Activated CD4-positive, alpha-beta T cell treated with anti-CD3 and anti-CD28 coated beads, Interleukin-2, Interleukin-6, amounts not matched to agents 100 ng/mL and 50 ng/mL, durations not matched to agents 16 hours and 8 hours (primary cell): Measurements from ENCODE around the gene NKX3-2.
"Not testable (repeated sequence)": the region's sequence is repeated elsewhere in the genome, so short reads cannot be mapped to it uniquely, and the experiment has no call there.

Source experiments
- DNase-seq: peaks from one replicate; pipeline ENCODE4 v3.0.0-alpha.2; 2020

NKX3-2 gene

DNA sequence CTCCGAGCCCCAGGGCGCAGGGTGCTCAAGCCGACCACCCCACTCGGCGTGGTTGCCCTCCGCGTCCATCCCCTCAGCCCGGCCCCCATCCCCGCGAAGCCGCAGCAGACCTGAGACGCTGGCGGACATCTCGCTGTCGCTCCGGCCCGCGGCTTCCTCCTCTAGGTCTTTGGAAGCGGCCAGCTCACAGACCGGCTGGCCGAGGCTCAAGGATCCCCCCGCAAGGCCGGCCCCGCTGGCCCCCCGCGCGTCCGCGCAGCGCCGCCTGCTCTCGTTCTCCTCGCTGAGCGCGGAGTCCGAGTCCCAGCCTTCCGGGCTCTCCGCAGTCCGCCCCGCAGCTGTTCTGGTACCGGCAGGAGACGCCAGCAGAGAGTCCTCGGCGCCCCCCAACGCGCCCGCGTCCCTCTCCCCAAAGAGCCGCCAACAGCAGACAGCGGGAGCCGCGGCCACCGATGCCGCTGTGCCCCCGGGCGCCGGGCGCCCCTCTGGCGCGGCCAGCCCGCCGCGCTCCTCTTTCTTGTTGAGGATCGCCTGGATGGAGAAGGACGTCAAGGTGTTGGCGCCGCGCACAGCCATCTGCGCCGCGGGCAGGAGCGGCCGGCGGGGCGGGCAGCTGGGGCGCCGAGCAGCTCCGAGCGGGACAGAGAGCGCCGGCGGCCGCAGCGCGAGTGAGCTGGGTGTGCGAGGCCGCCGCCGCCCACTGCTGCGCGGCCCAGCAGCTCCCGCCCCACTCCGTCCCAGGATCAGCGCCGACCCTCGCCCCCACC, at the start of gene NKX3-2:
Gene NKX3-2 (minus strand): TSS at position 670 of the 767 bp plus-strand sequence. CDS start 94 bp downstream, at position 576.
- DNase-seq: no peak

DNA sequence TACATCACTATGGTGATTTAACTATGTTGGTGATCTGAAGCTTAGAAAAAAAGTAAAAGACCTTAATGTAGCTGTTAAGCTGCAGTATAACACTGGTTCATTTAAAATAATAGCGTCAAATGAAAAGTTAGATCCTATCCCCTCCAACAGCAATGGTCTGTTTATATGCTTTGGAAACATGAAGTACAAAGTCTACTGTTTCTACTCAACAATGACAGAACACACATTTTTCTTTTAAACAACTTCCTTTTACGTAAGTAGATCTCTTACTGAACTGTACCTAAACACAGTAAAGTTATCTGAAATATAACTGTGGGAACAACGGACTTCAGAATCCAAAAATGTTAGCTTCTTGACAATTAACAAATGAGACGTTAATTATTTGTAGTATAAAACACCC, 47.9 kb upstream of the NKX3-2 start:
- DNase-seq: no peak

DNA sequence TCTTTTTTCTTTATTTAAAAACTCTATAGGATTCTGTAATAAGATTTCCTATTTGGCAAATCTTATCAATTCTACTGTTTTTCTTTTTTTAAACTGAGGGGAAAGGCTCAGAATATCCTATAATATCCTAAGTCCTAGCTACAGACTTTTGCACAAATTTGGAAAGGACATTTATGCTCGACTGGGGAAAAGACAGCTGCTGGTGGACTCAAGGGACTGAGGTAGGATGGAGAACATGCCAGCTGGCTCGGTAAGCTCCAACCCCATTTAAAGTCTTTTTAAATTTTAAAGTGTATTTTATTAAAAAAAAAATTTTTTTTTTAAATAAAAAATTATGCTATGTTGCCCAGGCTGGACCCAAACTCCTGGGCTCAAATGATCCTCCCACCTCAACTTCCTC, 46.5 kb upstream of the NKX3-2 start:
- no peak for DNase-seq

DNA sequence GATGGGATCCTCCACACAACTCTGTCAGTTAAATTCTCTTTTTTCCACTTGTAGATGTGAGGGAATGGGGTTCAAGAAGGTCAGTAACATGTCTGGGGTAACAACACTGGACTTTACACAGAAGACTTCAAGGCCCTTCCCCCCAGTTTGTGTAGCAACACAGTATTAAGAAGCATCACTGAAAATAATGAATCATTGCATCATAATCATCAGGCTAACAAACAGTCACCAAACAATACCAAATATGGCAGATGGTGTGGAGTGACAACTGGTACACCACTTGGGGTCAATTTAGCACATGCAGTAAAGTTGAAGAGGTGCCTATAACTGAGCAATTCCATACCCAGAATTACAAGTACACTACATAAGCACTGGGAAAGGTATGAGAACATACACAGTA, 44.6 kb upstream of the NKX3-2 start:
- DNase-seq: no peak

DNA sequence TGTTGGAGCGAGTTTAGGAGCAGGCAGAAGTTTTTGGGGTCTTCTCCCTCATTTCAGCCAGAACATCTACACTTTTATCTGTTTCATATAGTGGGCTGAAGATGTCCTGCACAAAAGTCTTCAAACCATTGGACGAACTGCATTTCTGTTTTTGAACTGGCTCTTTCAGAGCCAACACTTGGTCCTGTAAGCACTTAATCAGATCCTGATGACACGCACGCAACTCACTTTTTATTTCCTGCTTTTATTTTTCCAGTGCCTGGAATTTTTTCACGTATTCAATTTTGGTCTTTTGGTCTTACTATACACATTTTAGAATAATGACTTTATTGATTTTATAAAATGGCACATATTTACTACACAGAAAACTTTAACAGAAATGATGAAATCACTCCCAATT, 40.2 kb upstream of the NKX3-2 start:
- no peak for DNase-seq

DNA sequence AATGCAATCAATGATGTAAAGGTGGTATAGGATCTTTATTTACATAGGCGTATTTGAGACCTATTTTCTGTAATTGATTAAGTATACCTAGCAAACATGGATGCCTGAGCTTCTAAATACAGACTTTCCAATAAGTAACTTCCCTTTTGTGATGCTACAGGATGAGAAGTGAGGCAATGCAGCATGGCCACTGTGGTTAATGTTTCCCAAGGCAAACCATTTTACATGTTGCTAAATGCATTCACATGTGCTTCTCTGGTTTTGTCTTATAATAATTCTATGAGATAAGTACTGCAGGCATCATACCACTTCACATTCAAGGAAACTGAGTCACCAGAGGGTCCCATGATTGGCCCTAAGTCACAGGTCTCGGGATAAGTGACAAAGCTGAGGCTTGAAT, 35.7 kb upstream of the NKX3-2 start:
- DNase-seq: no peak

DNA sequence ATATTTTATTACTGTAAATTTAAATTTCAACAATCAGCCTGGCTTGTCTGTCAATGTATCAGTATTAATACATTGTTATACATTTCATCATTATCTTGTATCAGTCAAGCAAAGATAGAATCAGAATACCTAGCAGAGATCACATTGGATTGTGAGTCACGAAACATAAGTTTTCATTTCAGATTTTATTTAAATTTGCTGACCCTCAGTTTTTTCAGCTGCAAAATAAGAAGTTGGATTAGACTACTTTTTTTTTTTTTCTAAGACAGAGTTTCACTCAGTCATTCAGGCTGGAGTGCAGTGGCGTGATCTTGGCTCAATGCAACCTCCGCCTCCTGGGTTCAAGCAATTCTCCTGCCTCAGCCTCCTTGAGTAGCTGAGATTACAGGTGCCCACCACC, 33.4 kb upstream of the NKX3-2 start:
- no peak for DNase-seq

DNA sequence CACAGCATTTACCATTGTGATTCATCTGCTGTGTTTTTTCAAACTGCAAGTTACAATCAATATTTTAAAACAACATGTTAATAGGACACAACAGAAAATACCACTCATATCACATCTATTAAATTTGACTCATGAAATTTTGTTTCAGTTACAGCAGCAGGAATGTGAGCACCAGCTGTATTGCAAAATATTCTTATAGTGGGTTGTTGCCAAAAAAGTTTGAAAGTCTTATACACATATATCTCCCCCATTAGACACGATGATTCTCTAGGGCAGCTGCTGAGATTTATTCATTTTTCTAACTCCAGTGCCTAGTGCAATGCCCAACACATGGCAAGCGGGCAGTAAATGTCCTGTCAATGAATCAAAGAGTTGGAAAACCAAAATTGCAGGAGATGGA, 26.6 kb upstream of the NKX3-2 start:
- DNase-seq: no peak

DNA sequence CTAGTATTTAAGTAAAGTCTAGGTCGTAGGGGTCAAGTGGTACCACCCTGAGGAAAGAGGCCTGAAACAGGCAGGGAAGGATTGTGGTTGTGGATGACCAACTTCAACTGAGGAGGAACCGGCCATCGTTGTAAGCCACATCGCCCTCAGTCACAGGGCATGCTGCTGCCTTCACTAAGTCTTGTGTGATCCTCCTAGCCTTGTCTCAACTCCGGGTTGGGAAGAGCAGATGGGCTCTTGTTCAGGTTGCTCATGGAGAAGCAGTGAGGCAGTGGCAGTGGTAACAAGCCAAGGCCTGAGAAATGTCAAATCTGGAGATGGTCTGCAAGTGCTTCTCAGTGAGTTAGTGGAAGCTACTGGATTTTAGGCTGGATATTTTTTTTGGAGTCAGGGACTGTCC, 22.8 kb upstream of the NKX3-2 start:
- no peak for DNase-seq

DNA sequence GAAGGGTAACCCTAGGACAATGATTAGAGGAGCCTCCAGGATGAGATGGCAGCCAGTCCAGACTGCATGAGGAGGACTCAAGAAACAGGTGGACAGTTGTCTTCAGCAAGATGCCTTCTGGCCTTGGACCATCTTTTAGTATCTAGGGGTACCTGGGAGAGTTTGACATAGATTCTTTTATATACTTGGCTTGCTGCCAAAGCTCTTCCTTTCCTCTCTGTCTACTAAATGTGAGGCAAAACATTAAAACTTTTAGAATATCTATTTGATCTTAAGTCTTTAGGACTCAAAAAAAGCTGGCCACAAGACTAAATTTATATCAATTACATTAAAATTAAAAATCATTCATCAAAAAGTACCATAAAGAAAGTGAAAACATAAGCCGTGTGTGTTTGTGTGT, 18.6 kb upstream of the NKX3-2 start:
- no peak for DNase-seq

DNA sequence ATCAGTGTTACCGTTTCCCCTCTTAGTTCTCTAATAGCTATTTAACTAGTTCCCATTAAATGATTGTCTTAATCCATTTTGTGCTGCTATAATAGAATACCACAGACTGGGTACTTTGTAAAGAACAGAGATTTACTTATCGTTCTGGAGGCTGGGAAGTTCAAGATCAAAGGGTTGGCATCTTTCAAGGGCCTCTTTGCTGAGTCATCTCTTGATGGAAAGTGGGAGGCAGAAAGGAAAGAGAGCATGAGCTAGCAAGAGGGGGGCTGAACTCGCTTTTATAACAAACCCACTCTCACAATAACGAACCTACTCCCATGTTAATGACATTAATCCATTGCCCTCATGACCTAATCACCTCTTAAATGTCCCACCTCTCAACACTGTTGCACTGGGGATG, 17.4 kb upstream of the NKX3-2 start:
- DNase-seq: no peak

DNA sequence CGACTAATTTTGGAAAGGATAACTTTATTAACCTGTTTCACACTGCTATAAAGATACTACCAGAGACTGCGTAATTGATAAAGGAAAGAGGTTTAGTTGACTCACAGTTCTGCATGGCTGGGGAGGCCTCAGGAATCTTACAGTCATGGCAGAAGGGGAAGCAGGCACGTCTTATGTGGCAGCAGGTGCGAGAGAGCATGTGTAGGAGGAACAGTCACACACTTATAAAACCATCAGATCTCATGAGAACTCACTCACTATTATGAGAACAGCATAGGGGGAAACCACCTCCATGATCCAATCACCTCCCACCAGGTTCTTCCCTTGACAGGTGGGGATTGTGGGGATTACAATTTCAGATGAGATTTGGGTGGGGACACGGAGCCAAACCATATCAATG, 15.8 kb upstream of the NKX3-2 start:
- DNase-seq: not testable (repeated sequence)

DNA sequence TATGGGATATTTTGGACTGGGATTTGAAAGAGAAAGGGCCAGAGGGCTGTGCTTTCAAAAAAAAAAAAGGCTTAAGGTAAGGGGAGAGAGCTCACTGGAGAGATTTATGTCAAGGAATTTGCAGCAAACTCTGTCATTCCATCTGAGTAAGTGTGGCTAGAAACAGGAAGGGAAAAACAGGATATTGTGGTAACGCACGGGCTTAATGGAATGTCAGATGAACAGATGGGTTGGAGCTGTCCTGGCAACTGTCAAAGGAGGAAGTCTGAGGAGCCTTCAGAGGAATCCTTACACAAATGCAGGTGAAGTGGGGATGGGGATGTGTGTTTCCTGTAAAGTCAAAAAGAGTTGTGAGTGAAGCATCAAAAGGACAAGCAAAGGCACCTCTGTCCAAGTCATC, 15.1 kb upstream of the NKX3-2 start:
- no peak for DNase-seq

DNA sequence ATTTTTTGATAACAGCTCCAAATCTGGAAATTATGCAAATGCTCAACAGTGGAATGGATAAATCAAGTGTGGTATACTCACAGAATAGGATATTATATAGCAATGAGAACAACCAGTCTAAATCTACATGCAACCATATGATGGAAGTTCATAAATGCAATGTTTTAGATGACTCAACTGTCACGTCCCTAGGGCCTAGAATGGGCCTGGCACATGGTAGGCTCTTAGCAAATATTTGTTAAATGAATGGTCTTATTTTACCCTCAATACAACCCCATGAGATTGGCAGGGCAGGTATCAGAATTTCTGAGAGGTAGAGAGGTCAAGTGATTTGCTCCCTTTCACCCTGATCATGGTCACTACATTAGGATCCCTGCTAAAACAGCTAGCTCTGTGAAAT, 14.6 kb upstream of the NKX3-2 start:
- no peak for DNase-seq

DNA sequence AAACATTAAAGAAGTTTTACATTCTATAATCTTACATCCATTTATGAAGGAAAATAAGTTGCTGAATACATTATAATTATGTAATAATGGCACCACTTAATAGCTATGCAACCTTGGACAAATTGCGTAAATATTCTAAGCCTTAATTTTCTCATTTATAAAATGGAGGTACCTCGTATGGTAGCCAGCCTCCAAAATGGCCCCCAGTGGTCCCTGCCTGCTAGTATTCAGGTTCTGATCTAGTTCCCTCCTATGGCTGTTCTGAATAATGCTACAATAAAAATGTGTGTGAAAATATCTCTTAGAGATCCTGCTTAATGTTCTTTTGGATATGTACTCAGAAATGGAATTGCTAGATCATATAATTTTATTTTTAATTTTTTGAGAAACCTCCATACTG, 11.0 kb upstream of the NKX3-2 start:
- no peak for DNase-seq

DNA sequence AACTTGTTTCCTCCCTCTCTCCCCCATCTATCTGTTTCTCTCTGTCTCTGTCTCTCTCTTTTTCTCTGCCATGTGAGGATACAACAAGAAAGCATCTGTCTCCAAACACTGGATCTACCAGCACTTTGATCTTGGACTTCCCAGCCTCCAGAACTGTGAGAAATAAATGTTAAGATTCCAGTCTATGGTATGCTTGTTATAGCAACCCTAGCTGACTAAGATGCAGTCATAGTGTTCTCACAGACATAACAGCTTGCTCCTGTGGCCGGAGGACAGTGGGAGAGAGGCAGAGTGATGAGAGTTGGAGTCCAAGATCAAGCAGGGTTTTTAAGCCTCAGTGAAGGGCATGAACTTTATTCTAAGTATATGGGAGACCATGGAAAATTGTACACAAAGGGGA, 8.8 kb upstream of the NKX3-2 start:
- no peak for DNase-seq

DNA sequence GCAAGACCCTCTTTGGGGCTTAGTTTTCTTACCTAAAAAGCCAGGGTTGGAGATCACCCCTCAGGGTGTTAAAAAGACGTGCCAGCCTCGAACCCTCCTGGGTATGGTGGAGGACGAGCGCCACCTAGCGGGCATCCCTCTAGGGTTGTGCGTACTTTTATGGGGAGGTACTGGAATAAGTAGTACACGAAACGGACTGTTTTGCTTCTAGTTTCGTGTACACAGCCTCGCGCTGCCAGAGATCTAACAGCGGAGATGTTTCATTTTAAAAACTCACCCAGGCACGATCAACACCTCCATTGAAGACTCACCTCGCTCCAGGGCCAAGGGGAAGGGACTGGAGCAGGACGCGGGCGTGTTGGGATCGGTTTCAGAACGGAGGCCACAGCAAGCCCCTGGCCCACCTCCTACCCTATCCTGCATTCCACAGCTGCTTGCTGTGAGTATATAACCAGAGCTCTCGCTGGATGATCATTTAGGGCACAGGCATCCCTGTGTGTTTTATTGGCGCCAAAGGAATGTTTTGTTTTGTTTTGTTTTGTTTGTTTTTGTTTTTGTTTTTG, 4.8 kb upstream of the NKX3-2 start:
- peak; percentile 91 for DNase-seq

DNA sequence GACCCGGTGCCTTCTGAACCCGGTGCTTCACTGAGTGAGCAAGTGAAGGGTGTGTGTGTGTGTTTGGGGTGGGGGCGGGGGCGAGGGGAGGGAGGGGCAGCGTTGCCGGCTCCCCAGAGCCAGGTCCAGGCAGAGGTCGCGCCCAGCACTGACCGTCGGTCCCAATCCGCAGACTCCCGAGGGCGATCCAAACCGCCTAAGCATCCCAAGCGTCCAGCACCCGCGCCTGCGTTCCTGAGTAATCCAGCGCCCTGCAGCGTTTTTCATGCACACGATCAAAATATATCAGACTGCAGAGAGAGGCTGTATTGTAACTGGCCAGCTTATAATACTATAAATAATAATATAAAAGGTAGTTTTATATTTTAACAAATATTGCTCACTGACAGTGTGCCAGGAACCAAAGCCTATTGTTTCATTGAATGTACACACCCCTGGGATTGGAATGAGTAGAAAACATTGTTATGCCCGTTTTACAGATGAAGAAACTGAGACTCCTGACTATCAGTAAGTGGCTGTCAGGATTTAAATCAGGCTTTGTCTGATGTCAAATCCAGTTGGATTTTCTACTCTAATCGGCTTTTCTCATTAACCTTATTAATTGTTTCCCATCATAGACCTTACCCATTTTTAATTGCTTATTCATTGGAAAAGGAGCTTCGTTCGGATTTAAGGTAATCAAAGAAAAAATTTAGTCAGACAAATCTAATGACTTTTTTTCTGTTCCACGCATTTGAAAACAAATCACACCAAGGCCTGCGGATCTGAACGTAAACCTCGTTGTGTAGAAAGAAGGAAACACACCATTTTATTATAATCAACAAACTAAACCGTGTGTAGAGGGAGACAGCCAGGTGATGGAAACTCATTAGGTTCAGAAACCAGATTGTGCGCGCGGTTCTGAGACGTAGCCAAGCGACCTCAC, 4.0 kb upstream of the NKX3-2 start:
- DNase-seq: no peak

DNA sequence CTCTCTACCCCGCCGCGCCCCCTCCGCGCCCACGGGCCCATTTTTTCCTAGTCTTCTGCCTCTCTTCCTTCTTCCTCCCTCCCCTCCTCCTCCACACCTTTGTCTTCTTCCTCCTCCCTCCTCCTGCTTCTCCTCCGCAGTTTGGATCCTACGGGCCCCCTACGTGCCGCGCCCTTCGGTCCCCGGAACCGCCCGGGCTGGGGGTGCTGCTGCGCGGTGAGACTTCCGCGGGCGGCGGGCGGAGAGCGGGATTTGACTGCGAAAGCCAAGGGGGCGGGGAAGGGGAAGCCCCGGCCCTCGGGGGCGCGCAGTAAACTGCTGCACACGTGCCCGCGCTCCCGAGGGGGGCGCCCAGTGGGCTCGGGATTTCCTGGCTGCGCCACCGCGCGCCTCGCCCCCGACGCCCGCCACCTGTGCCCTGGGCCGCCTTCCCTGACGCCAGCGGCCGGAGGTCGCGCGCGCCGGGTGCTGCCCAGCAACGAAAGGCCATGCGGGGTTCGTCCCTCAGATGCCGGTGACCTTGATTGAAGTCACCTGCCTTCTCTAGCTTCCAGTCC, 3.3 kb upstream of the NKX3-2 start:
- no peak for DNase-seq

DNA sequence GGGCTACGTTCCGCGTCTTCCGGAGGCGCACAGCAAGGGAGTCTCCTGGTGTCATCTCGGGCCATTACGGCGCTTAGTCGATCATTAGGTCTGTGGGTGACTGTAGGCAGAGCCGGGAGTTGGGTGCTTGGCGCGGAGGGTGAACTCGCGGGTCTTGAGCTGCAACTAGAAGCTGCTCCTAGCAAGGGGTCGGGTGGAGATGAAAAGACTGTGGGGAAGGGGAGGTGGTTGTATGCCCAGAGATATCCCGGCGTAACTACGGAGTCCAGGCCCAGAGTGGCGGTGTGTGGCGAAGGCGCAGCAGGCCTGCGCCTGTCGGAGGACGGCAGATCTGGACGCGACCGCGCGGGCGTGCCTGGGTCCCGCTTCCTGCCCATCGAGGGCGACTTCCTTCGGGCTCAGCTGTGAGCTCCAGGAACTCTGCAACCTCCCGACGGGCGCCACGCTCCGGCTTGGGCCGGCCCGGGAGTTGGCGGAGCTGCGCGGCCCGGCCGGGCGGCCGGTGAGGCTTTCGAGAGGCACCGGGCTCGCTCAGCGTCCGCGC, 2.7 kb upstream of the NKX3-2 start:
- DNase-seq: no peak

DNA sequence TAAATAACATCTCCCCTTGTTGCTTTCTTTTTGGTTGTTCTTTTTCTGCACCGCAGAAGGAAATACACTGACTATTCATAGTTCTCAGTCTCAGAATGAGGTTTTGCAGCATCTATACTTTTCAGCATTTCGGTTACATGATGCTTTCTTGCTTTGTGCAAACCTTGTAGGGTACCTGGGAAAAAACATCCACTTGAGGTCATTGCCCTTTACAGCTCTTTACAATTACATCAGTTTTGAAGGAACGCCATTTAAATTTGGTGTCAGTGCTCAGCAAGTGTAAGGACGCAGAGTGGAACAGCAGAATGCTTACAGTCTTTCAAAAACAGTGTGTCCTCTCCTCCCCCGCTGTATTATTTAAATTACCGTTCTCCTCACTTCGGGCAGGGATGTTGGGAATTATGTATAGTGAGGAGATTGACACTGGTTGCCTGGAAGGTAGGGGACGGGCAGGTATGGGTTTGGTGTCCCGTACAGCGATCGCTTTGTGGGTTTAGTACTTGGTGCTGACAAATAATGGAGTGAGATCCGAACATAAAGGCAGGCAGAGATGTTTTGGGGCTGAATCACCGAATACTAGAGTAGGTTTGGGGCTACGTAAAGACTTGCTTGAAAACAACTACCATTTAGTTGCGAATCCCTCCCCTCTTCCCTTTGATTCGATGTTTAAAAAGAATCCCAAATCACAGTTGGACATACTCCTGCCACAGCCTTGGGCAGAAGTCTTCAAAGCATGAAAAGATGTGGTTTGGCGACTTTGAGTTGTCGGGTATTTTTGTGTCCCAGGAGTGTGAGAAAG, 2.0 kb upstream of the NKX3-2 start:
- no peak for DNase-seq

DNA sequence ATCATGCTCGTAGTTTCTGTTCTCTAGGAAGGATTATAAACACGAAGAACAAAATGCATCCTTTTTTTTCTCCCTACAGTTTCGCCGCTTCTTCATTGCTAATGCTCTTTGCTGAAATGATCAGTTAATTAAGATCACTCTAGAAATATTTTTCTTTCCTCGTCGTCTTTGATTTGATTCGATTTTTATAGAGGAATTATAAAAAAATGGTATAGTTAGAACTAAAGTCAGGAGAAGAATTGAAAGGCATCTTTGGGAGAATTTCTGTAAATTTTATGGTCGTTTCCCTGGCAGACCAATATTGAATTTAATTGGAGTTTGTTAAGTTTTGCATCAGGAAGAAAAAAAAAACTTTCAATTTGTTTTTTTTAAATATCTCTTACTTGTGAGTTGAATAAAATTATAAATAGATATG, 1.1 kb upstream of the NKX3-2 start:
- no peak for DNase-seq
